GM18858 (cell line): ENCODE results near the gene ZSWIM6.

Experiments
- ATAC-seq: cut with Tn5 transposase; IDR thresholded peaks from one replicate; pipeline ENCODE4 v1.9.1; 2021; ENCODE audit not compliant: unreplicated experiment

The ZSWIM6 gene

GRCh38 chr5:61331407-61332357 is at the start of gene ZSWIM6:
Gene ZSWIM6, plus strand, starts transcription at chr5:61332258. Its CDS starts 15 bp downstream, at chr5:61332273.
- peak; percentile 50 for ATAC-seq

DNA sequence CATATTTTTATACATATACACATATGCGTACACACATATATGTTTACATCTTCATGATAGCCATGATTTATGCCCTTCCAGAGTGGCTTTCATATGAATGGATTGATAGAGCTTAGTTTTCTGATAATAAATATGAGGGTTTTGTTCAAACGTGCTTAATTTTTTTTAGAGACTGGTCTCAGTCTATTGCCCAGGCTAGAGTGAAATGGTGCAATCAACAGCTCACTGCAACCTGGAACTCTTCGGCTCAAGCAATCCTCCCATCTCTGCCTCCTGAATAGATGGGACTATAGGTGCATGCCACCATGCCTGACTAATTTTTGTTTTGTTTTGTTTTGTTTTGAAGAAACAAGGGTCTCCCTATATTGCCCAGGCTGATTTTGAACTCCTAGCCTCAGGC is 48.6 kb upstream of the ZSWIM6 start:
- no peak for ATAC-seq

DNA sequence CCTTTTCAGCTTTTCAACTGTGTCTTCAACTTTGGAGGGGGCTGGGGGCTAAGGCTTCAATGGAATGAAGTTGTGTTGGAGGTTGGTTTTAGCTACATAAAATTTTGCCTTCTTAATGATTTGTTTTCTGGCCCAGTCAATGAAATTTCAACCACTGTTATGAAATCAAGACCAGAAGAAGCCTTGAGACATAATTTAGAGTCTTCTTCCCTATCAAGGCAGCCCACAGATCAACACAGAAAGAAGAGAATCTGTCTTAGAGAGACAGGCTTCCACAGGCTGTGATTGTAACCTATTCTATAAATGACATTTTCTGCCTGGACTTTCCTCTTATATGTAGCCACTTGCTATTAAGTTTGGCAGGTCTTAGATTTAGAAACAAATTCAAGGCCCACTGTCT is 46.5 kb upstream of the ZSWIM6 start:
- no peak for ATAC-seq

DNA sequence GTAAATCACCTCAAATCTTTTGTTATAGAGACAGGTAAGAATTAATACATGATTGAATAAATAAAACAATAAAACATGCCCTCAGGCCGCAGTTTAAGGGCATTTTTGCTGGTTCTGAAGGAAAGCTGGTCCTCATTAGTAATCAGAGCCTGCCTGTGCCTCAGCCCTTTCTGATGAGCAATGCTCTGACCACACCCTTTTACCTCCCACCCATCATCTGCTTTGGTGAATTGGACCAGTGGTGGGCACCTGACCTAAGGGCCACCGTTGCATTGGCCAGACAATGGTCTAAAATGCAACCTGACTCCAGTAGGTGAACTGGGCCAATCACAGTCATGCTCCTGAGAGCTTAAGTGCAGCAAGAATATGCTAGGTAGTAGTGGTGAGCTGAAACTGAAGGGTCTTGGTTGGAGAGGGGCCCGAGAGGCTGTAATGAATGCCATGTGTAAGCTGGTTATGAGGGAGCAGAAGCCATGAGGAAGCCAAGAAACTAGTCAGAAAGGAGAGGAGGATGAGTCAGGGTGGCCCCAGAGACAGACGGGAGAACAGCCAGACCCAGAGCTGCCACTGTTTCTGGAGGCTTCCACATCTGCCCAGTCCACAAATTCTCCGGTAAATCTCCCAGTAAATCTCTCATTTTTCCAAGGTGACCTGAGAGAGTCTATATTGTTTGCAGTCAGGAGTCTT is 45.5 kb upstream of the ZSWIM6 start:
- ATAC-seq = no peak

GRCh38 chr5:61287474-61287873 is 44.6 kb upstream of the ZSWIM6 start:
- ATAC-seq = no peak

GRCh38 chr5:61289241-61289640 is 42.8 kb upstream of the ZSWIM6 start:
- ATAC-seq = no peak

DNA sequence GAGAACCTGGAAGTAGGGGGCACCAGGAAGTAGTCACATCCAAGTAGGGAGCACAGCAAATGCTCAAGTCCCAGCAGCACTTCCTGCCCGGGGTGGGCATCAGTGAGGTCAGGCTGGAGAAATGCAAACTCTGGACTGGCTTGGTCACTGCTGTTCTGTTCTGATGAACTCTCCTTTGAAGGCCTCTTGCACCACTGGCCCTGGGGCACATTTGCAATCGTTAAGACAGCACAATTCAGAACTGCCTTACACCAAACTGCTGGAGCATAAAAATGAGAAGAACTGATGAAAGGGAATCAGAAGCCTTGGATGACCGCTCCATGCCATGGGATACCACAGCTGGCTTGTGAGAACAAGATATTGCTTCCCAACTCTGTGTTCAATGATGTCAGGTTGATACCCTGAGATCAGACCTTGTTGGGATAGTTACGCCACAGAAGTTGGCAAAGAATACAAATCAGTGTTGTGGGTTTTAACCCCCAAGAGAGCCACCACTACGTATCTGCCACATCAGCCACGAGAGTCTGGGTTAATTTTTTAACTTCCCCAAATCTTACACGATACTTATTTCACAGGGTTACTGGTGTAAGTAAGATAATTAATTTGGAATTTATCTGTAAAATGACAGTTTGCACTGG is 42.3 kb upstream of the ZSWIM6 start:
- no peak for ATAC-seq

DNA sequence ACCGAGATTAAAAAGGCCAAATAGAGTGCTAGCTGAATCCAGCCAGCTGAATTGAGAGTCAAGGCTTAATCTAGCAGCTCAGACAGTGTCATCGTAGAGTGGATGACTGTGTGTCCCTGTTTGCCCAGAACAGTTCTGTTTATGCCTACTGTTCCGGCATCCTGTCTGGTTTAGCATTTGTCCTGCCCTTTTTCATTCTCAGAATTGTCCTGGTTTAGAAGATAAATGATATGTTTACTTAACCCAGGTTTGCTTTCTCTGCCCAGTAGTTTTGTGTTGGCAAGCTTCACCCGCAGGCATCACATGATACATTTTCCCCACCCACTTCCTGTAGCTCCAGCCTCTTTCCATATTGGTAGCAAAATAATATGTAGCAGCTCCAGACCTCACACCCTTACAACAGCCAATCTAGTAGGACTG is 41.3 kb upstream of the ZSWIM6 start:
- no peak for ATAC-seq

- ATAC-seq = no peak
Measured at GRCh38 chr5:61292062-61292657, 39.9 kb upstream of the ZSWIM6 start.

DNA sequence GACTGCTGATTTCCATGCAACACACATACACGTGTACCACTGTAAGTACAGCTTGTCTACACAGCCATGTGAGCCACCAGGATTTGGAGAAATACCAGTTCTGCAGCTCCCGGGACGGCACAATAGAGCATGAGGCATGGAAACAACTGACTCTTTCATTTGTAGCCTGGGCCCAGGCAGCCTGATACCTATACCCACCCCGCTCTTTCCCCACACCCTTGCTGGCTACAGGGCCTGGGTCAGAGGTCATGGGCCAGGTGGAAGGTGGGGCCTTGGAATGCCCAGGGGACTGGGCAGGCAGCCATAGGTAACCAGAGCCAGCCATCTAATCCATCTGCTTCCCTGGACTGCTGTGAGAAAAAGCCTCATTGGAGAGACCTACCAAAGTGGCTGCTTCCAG is 39.0 kb upstream of the ZSWIM6 start:
- ATAC-seq = no peak

- ATAC-seq = no peak
Measured at GRCh38 chr5:61293873-61294272, 38.2 kb upstream of the ZSWIM6 start.

DNA sequence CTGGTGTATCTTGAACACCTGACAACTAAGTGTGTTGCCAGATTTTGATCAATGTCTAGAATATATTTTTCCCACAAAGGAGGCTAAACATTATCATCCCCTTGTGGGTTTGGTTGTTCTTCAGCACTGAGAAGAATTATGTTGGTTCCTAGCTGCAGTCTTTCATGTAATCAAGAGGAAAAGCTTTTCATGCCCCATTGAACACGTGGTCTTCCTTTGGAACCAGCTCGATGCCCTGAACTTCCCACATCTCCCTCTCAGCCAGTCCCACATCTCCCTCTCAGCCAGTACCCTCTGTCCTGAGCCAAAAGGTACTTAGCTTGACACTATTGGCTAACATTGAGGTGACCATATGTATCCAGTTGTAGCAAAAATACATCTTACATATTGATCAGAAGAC is 36.7 kb upstream of the ZSWIM6 start:
- no peak for ATAC-seq

GRCh38 chr5:61298066-61298465 is 34.0 kb upstream of the ZSWIM6 start:
- no peak for ATAC-seq

GRCh38 chr5:61298580-61298979 is 33.5 kb upstream of the ZSWIM6 start:
- ATAC-seq = no peak

GRCh38 chr5:61299261-61299681 is 32.8 kb upstream of the ZSWIM6 start:
- no peak for ATAC-seq

- no peak for ATAC-seq
Measured at GRCh38 chr5:61301341-61302199, 30.5 kb upstream of the ZSWIM6 start.

DNA sequence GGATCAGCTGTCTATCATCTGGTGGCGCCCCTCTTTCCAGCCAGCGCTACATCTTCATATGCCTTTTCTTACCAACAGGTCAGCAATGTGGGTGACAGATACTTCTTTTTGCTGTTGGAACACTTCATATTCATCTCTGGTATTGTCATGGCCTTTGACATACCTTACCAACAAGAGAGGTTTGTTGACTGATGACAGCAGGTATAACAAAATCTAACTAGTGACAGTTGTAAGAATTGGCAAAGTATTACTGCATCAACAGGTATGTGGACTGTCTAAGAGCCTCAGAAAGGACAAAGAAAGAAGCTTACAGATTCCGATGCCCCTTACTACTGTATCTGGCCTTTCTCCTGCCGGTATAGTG is 29.9 kb upstream of the ZSWIM6 start:
- no peak for ATAC-seq

GRCh38 chr5:61303346-61303745 is 28.7 kb upstream of the ZSWIM6 start:
- ATAC-seq = no peak

DNA sequence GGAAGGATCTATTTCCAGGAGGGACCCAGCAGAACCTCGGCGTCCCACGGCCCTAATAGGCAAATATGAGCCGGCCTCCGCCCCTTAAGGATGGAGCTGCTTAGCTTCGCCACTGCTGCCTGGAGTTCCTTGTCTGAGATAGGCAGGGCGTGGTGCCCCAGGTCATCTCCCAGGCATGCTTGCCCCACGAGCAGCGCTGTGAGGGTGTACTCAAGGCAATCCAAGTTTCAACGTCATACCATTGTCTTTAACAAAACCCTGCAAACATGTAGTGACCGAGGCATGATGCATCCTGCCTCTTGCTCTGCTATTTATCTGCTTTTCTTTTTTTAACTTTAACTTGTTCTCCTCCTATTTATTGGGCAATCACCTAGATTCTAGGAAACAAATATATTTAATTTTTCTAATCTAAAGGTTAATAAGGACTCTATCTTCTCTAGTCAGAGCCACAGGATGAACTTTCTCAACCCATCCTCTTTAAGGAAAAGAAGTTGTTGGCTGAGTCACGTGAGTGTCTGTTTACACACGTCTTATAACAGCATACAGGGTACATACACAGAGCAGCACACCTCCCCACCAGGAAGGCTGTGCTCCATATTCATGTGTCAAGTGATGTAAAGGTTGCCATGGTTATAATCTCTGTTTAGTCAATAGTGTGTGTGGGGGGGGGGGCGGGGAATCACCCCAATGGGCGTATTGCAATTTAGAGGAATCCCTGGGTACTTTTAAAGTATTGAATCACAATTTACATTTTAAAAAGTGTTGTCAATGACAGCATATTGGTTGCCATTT is 27.3 kb upstream of the ZSWIM6 start:
- no peak for ATAC-seq
